SK-N-MC (cell line): Measurements from ENCODE around the gene CAMKMT.

Experiments
- DNase-seq: peaks from one replicate; pipeline ENCODE4 v3.0.0-alpha.2; 2011; ENCODE audit warnings: low read depth, low spot score
- H3K27ac ChIP-seq: fragments of 200-600 bp; sonication (generic); 2 replicates; pipeline ENCODE4 v1.5.1; 2016; ENCODE audit warnings: mixed run types
- H3K36me3 ChIP-seq: fragments of 200-600 bp; sonication (generic); 2 replicates; pipeline ENCODE4 v1.6.1; 2017; ENCODE audit warnings: antibody characterized with exemption, low read length, mixed read lengths; ENCODE audit not compliant: insufficient read depth
- H3K4me3 ChIP-seq: fragments of 200-600 bp; sonication (generic); 2 replicates; pipeline ENCODE4 v1.5.1; 2016
- H3K9ac ChIP-seq: fragments of 200-600 bp; sonication (generic); 2 replicates; pipeline ENCODE4 v1.8.0; 2017; ENCODE audit warnings: mixed run types, mixed read lengths; ENCODE audit not compliant: insufficient read length
- H3K9me3 ChIP-seq: fragments of 200-600 bp; sonication (generic); 2 replicates; pipeline ENCODE4 v1.6.1; 2017; ENCODE audit warnings: low read depth, mild to moderate bottlenecking, antibody characterized with exemption, low read length, moderate library complexity, mixed read lengths
- EZH2 ChIP-seq: fragments of 200-600 bp; sonication (generic); IDR thresholded peaks from one replicate; pipeline ENCODE4 v1.6.1; 2017; ENCODE audit warnings: antibody characterized with exemption
- FOXP2 ChIP-seq: optimal IDR thresholded peaks from 2 replicates; pipeline ENCODE3; 2011; ENCODE audit warnings: mild to moderate bottlenecking, moderate library complexity; ENCODE audit not compliant: insufficient read depth; ENCODE audit errors: extremely low read length, control extremely low read depth
- POLR2AphosphoS5 ChIP-seq: IDR thresholded peaks from 2 replicates; pipeline ENCODE4 v1.6.1; 2012; ENCODE audit warnings: mild to moderate bottlenecking, low read depth, low read length, borderline replicate concordance

The CAMKMT gene

DNA sequence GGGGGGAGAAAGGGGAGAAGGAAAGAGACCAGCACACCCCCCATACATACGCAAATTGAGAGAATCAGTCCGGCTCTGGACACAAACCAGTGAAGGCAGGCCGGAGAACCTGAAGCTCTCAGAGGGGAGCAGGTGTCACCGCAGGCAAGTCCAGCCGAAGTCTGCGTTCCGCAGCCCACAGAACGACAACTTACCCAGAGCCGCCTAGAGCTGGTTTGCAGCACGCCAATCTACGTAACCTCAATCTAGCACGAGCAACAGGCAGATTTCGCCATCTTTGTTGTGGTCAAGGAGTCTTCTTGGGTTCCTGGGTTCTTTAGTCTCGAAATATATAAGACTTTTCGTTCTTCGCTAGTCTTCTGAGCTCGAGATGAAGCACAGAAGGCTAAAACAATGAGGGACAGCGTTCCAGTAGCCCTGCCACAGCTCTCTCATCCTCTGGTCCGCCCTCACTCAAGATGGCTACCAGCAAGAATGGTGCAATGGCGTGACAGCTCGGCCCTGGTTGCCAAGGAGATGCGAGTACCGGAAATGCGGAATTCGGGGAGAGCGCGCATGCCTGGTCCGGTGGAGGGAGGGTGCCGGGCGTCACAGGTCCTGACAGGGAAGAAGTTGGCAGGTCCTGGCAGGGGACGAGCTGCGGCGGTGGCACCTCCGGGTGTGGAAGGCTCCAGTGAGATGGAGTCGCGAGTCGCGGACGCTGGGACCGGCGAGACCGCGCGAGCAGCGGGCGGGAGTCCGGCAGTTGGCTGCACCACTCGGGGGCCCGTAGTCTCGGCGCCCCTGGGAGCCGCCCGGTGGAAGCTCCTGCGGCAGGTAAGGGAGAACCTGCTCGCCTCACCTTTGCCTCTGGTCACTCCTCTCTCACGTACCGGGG lies at the start of gene CAMKMT, which contains the start of gene PREPL:
CAMKMT (plus strand) TSS at position 618 of the 877 bp plus-strand sequence.
PREPL (minus strand) TSS at position 165 of the 877 bp plus-strand sequence. CDS start 15,152 bp downstream, outside the sequence.
- Histone ChIP-seq H3K4me3 (peak within 1 kb of the TSS; percentile 94), H3K9me3 (no peaks in the 10 kb centered on the region), H3K9ac (peak within 1 kb of the TSS; percentile 94), H3K36me3 (no peaks in the 10 kb centered on the region), H3K27ac (peak within 1 kb of the TSS; percentile 97)
- peak; percentile 96 for DNase-seq
- TF ChIP-seq POLR2AphosphoS5 (peak; percentile 84), EZH2 (no peak), FOXP2 (peak; percentile 85)

DNA sequence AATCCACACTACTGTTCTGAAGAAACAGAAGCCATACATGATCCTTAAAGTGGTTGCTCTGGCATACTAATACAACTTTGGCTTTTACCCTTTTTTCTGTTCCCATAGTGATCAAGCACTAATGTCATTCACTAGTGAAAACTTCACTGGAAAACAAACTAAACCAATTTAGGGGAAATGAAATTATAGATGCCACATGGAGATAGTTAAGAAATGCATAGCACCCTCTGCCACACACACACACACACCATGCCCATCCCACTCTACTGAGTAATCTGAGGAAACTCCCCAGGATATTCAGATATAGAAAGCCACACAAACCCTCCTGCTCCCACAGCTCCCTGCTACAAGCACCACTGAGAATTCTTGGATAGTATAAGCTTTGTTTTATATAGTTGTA lies 47.4 kb upstream of the CAMKMT start:
- Histone ChIP-seq H3K4me3 (no peak overlapping the region), H3K36me3 (peaks cover 58% of the 10 kb centered on the region), H3K9ac (no peak overlapping the region), H3K9me3 (peaks cover 9% of the 10 kb centered on the region; the same call in 1 of the 2 replicates), H3K27ac (no peak overlapping the region)
- no peak for TF ChIP-seq POLR2AphosphoS5
- TF ChIP-seq FOXP2 = no peak
- TF ChIP-seq EZH2 = no peak
- DNase-seq = no peak

DNA sequence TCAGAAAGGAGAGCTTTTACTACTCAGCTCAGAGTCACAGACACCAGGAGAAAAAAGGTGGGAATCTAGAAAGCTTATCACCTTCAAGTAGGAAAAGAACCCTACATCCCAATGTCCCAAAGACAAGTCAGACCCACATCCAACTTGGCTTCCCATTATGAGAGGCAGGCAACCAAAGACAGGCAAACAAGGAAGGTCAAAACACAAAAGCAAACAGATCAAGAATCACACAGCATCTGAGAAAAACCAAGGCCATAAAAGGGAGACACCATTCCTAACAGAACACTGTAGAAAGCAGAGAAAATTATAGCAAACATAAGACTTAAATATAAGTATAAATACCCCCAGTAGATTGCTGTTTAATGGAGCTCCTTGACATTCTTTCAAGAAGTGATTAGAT lies 45.8 kb upstream of the CAMKMT start:
- H3K36me3 ChIP-seq = peaks cover 67% of the 10 kb centered on the region
- no peak overlapping the region for H3K27ac ChIP-seq

DNA sequence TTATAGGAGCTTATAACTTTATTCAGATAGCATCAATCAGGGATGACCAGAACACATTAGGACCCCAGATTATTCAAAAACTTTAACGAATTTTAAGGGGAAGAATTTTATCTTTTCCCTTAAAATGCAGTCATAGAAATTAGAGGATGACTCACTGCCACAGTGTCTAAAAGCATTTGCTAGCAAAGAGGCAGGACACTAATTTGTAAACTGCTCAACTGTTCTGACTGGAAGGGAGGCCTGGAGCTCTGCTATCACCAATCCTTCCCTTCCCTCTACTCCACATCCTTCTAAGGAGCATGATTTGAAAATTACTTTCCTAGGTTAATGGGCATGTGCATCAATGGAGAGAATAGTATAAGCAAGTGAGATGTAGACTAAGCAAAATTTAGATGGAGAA lies 40.9 kb upstream of the CAMKMT start:
- no peak for DNase-seq
- no peak overlapping the region for H3K27ac ChIP-seq
- TF ChIP-seq EZH2 = no peak
- TF ChIP-seq FOXP2 = no peak
- TF ChIP-seq POLR2AphosphoS5 = no peak
- H3K9ac ChIP-seq = no peak overlapping the region
- peaks cover 79% of the 10 kb centered on the region for H3K36me3 ChIP-seq
- H3K9me3 ChIP-seq = no peaks in the 10 kb centered on the region
- H3K4me3 ChIP-seq = no peak overlapping the region

More for the DNA sequence above, 45.8 kb upstream of the CAMKMT start:
- DNase-seq = no peak
- Histone ChIP-seq H3K9ac (no peak overlapping the region), H3K4me3 (no peak overlapping the region), H3K9me3 (peaks cover 6% of the 10 kb centered on the region; the same call in 1 of the 2 replicates)
- TF ChIP-seq FOXP2 = no peak
- no peak for TF ChIP-seq EZH2
- no peak for TF ChIP-seq POLR2AphosphoS5

DNA sequence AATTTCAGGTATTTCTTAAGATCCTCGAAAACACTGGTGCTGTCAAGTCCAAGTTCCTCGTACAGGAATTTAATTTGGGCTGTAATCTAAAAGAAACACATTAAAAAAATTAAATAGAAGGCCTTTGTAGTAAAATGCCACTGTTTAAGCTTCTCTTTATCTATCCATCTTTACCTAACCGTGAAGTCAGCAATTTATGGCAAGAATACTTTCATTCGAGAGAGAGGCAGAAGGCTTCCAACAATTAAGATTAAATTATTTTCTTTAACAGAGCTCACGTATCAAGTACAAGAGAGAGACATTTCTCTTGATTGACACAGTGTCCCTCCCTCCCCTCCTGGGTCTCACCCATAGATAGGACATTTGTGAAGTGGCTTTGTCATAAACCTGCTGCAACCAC lies 40.4 kb upstream of the CAMKMT start:
- TF ChIP-seq POLR2AphosphoS5 = no peak
- no peak for TF ChIP-seq FOXP2
- TF ChIP-seq EZH2 = no peak
- H3K27ac ChIP-seq = no peak overlapping the region
- no peak for DNase-seq
- H3K9me3 ChIP-seq = no peaks in the 10 kb centered on the region
- no peak overlapping the region for H3K9ac ChIP-seq
- H3K36me3 ChIP-seq = peaks cover 78% of the 10 kb centered on the region
- H3K4me3 ChIP-seq = no peak overlapping the region

DNA sequence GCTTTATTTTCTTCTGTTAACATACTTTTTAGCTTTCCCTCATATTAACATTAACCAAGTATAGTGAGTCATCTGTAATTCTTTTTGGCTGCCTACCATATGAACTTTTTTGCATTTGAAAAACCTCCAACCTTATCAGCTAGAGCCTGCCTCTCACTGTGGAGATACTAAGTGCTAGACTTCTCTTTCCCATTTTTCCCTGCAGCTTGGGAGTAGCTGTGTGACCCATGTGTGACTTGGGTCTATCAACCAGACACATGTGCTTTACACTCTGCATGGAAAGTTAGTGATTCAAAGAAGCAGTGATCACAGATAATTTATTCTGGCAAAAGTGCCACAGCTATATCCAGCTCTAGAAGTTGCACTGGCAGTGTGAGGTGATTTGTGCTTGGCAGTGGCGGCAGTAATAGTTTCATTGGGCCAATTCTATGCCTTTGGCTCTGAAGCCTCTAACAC lies 36.7 kb upstream of the CAMKMT start:
- H3K9ac ChIP-seq = no peak overlapping the region
- no peak for TF ChIP-seq POLR2AphosphoS5
- TF ChIP-seq FOXP2 = no peak
- no peak for TF ChIP-seq EZH2
- H3K9me3 ChIP-seq = no peaks in the 10 kb centered on the region
- no peak overlapping the region for H3K4me3 ChIP-seq
- DNase-seq = no peak
- no peak overlapping the region for H3K27ac ChIP-seq
- H3K36me3 ChIP-seq = peaks cover 81% of the 10 kb centered on the region

DNA sequence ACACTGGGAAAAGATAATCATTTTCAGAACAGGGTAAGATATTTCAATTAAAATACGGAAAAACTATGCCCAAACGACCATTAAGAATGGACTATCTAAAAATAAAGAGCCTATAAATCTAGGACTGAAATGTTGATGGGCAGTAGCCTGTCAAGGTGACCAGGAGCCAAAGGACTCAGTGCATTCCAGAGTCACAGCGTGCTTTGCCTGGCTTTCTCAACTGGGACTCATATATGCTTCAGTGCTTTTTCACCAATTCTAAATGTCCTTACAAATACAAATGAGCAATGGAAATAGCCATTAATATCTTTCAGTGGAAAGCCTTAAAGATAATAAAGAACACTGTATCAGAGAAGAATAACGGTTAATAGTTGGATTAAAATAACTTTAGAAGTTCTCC lies 35.9 kb upstream of the CAMKMT start:
- TF ChIP-seq FOXP2 (no peak), POLR2AphosphoS5 (no peak), EZH2 (no peak)
- no peak overlapping the region for H3K9ac ChIP-seq
- H3K4me3 ChIP-seq = no peak overlapping the region
- H3K36me3 ChIP-seq = peaks cover 75% of the 10 kb centered on the region
- no peak overlapping the region; the same call in 1 of the 2 replicates for H3K27ac ChIP-seq
- DNase-seq = no peak
- H3K9me3 ChIP-seq = no peaks in the 10 kb centered on the region

DNA sequence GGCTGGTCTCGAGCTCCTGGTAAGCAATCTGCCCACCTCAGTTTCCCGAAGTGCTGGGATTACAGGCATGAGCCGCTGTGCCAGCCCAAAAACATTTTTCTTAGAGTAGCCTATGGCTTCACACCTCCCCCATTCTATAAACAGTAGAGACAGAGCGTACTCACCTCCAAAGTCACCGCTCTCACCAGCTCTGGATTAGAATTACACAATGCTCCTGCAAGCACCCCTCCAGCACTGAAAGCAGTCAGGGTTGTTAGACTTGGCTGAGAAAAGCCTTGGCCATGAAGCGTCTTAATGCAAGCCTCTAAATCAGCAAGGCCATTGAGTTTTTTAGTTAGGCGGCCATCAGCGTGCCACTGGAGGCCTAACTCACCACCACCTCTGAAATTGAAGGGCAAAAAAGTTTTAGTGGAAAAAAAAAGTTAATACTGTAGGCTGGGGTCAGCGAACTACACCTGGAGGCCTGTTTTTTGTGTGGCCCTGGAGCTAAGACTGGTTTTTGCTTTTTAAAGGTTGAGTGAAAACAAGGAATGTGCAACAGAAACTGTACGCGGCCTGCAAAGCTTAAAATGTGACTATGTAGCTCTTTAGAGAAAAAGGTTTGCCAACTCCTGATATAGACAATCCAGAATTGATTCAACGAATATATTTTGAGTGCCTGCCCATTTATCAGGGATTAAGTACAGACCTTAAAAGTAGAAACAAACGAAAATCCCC lies 35.0 kb upstream of the CAMKMT start:
- TF ChIP-seq POLR2AphosphoS5 (no peak), FOXP2 (no peak), EZH2 (no peak)
- Histone ChIP-seq H3K9me3 (no peaks in the 10 kb centered on the region), H3K9ac (no peak overlapping the region), H3K27ac (no peak overlapping the region), H3K4me3 (no peak overlapping the region), H3K36me3 (peaks cover 73% of the 10 kb centered on the region)
- DNase-seq = no peak
